Lower leg skin (tissue), 4 donors: Measurements from ENCODE around the gene WDR43. TPM values are rescaled to one million over a fixed set of nuclear protein-coding genes. Genes with fewer than 3 reads are reported as not detected.

Experiments used
- DNase-seq, 2 donors: peaks; one replicate each; pipeline ENCODE4 v3.0.0-alpha.2; 2019; ENCODE audit warnings: low spot score in 2 of 2
- H3K4me3 ChIP-seq: fragments of 200-600 bp; sonication (generic); 2 replicates; pipeline ENCODE4 v1.5.1; 2017; ENCODE audit warnings: mild to moderate bottlenecking, low read depth; ENCODE audit not compliant: poor library complexity, severe bottlenecking
- CTCF ChIP-seq, 3 donors: fragments of 450-650 bp; IDR thresholded peaks; one replicate each; pipeline ENCODE4 v1.5.1; 2016; ENCODE audit warnings: antibody characterized with exemption in 3 of 3, mild to moderate bottlenecking in 3 of 3, moderate library complexity in 2 of 3
- POLR2A ChIP-seq, 2 donors: fragments of 450-650 bp; IDR thresholded peaks; one replicate each; pipeline ENCODE4 v1.6.1; 2016 to 2017; ENCODE audit warnings: antibody characterized with exemption in 2 of 2, mild to moderate bottlenecking in 1 of 2, moderate library complexity in 1 of 2
- WGBS, 2 donors: methylation state at CpG; one replicate each; pipeline ENCODE4 v1.1.5; 2018; 5-methylcytosine and 5-hydroxymethylcytosine counted together
- intact Hi-C: fragments of 100-400 bp; cut with DNase I; formaldehyde crosslinking; loops from one replicate; pipeline ENCODE4 v1.15.0; 2023; ENCODE audit warnings: low total_unique reads
- total RNA-seq, 4 donors: library from RNA; depleted of rRNA; stranded (reverse); fragments of >200 nt; gene quantifications; one replicate each; pipeline ENCODE4 v1.1.0, GENCODE V29; 2016

WDR43 gene
- total RNA-seq, 4 donors from 2014 or later: 40.8 to 65.5 (median 43.2) TPM

- intact Hi-C loops: no loop called here
- no peak for DNase-seq
- H3K4me3 ChIP-seq: no peak overlapping the region
- 84 to 85% methylated on average over 11 of the region's 11 CpGs for WGBS, 2 donors
- TF ChIP-seq POLR2A (IDR thresholded peaks at IDR 0.05): no peak
Observed at GRCh38 chr2:28949617-28950305, 55.3 kb downstream of the WDR43 start.

- 93 to 94% methylated on average over 12 of the region's 12 CpGs for WGBS, 2 donors
- intact Hi-C loops: no loop called here
- H3K4me3 ChIP-seq: no peak overlapping the region
- TF ChIP-seq POLR2A (IDR thresholded peaks at IDR 0.05) (no peak), CTCF (IDR thresholded peaks at IDR 0.05) (no peak)
- DNase-seq: no peak
Observed at GRCh38 chr2:28950941-28951630, 56.6 kb downstream of the WDR43 start.

DNA sequence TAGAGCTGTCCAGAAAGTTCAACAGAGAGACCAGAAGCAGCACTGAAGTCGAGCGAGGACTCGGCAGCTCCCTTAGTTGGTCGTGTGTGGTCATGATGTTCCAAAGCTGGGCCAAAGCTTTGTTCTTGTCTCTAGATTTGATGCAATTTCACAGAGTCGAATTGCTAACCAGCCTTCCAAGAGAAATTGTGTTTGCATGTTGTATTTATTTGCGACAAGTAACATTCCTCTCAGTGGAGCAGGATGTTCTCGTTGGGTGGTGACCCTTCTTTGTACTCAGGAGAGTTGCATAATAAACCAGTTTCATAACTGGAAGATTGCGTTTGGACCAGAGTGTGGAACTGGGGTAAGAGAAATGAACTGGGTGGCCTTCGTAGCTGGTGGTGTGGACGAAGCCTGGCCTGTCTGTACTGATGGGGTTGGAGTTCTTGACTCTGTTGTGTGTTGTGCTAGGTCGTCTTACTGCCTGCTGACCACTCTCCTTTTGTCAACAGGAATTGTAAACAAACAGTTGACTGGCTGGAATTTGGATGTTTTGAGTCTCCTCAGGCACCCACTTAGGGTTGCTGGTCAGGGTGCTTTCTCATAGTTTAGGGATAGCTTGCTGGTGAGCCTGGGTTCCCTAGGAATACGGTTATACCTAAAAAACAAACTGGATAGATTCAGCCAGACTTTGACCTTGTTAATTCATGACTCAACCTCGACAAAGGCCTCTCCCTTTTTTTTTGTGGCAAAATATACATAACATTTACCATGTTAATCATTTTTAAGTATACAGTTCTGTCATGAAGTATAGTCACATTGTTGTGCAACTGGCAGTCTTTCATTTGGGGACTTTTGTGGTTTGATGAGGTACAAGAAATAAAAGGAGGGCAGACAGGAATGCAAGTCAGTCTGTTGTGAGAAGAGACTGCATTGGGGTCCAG, 57.7 kb downstream of the WDR43 start:
- DNase-seq: peak in 1 of 2 donors; percentile 65
- intact Hi-C loops: no loop called here
- no peak overlapping the region for H3K4me3 ChIP-seq
- no peak for TF ChIP-seq CTCF (IDR thresholded peaks at IDR 0.05)
- no peak for TF ChIP-seq POLR2A (IDR thresholded peaks at IDR 0.05)
- 51 to 56% methylated on average over 13 of the region's 13 CpGs for WGBS, 2 donors

GRCh38 chr2:28952836-28953211, 58.4 kb downstream of the WDR43 start:
- H3K4me3 ChIP-seq: no peak overlapping the region
- WGBS, 2 donors: 23 to 39% methylated on average over 6 of the region's 6 CpGs
- intact Hi-C loops: no loop called here
- TF ChIP-seq CTCF (IDR thresholded peaks at IDR 0.05): no peak
- no peak for TF ChIP-seq POLR2A (IDR thresholded peaks at IDR 0.05)
- no peak for DNase-seq

DNA sequence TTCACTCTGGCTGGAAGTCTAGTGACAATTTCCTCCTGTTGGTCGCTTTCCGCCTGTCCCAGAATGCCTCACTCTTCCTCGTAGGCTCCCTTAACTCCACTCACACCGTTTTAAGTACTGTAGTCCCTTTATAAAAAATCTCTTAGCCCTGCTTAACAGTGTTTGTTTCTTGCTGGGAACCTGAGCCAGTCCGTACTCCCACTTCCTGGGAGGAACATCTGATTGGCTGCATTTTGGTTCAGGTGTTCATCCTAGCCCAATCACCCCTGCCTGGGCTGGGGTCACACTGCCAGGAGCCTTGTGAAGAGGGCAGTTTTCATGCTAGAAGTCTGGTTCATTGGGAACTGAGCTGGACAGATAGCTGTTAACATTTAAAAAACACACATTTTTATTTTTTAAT, 61.0 kb downstream of the WDR43 start:
- intact Hi-C loops: loop anchor here (5.0 kb wide), 1 partner anchor 242 kb away; no protein-coding TSS in a partner anchor
- no peak overlapping the region for H3K4me3 ChIP-seq
- WGBS, 2 donors: 48 to 50% methylated on average over 5 of the region's 5 CpGs
- no peak for DNase-seq
- TF ChIP-seq POLR2A (IDR thresholded peaks at IDR 0.05): no peak
- TF ChIP-seq CTCF (IDR thresholded peaks at IDR 0.05): no peak

DNA sequence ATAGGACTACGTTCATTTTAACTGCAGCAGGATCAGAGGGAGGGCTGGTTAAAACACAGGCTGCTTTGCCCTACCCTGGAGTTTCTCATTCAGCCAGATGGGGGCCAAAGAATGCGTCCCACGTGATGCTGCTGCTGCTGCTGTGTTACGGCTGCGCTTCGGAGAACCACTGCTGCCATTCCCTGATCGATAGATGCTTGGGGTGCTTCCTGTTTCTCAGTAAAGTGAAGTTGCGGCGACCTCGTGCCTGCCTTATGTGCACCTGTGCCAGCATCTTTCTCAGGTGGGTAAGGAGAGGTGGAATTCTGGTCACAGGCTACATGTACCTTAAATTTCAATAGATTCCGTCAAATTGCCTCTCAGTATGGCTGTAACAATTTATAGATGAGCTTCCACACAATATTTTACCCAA, 62.0 kb downstream of the WDR43 start:
- intact Hi-C loops: loop anchor here (5.0 kb wide), 1 partner anchor 241 kb away; no protein-coding TSS in a partner anchor
- no peak overlapping the region for H3K4me3 ChIP-seq
- no peak for DNase-seq
- TF ChIP-seq POLR2A (IDR thresholded peaks at IDR 0.05) (no peak), CTCF (IDR thresholded peaks at IDR 0.05) (no peak)
- WGBS, 2 donors: 31 to 41% methylated on average over 11 of the region's 11 CpGs
